GM12872 (cell line): ENCODE results near the gene EXOC3.

ENCODE experiments used
- CTCF ChIP-seq: IDR thresholded peaks from 3 replicates; pipeline ENCODE4 v1.5.1; 2011; ENCODE audit warnings: low read depth, mild to moderate bottlenecking, low read length, moderate library complexity; ENCODE audit not compliant: insufficient read depth

EXOC3 gene

DNA sequence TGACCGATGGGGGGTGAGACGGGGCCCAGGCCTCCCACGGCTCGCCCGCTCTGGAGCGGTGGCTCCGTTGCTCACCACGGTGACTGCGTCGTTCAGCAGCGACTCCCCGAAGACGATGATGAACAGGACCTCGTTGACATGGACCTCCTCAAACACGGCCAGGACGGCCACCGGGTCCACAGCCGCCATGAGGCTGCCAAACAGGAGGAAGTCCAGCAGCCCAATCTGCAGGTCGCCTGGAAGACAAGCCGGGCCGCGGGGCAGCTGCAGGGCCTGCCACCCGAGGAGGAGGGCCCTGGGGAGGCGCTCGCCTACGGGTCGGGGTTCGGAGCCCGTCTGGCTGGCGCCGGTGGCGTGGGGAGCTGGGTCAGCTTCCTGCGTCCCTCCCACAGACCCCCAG lies 45.3 kb downstream of the EXOC3 start:
- no peak for TF ChIP-seq CTCF

DNA sequence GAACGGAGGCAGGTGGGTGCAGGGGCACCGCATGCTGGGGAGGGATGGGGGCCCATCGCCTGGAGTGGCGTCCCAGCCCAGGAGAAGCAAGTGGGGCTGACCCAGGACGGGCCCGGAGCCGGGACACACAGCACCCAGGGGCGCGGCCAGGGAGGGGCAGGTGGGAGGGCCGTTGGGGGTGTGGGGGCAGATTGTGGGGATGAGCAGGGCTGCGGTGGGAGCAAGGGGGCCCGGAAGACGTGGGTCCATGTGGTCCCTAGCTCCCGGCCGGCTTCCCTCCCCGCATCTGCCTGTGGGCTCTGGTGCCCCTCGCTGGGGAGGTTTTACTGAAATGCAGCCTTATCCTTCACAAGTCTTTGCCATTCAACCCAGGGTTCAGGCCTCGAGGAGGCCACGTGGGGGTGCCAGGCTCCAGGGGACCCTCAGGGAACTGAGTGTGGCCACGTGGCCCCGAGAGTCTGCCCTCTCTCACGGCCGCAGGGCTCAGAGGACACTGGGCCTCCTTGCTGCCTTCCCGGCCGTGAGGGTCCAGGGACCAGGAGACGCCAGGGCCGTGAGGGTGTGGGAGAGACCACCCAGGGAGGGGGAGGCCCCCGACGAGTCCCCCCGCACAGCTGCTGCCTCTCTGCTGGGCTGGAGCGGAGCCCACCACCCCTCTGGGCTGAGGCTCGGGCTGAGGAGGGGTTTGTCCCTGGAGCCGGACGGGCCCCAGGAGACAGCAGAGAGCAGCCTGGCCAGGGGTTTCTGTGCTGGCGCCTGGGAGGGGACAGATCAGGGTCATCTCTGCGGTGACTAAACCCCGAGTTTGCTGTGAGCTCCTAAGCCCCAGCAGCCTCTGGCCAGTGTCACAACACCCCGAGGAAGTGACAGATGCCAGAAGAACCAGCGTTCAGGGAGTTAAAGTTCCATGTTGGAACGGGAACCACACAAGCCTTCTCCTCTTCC lies 46.0 kb downstream of the EXOC3 start:
- no peak for TF ChIP-seq CTCF

DNA sequence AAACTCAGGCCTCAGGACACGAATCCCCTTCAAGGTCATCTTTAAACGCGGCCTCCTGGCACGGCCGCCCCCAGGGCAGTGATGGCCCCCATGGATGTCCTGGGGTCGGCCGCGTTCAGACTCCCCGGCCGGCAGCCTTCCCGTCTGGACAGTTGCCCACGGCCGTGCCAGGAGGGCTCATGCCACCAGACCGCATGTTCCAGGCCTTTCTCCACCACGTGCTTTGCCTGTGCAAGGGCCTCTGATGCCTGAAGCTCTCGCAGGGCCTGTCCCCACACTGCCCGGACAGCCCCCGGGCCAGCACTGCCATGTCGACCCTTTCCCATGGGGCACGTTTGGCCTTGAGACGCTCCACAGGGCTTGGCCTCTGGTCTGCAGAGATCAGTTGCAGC lies 46.7 kb downstream of the EXOC3 start:
- TF ChIP-seq CTCF = no peak

DNA sequence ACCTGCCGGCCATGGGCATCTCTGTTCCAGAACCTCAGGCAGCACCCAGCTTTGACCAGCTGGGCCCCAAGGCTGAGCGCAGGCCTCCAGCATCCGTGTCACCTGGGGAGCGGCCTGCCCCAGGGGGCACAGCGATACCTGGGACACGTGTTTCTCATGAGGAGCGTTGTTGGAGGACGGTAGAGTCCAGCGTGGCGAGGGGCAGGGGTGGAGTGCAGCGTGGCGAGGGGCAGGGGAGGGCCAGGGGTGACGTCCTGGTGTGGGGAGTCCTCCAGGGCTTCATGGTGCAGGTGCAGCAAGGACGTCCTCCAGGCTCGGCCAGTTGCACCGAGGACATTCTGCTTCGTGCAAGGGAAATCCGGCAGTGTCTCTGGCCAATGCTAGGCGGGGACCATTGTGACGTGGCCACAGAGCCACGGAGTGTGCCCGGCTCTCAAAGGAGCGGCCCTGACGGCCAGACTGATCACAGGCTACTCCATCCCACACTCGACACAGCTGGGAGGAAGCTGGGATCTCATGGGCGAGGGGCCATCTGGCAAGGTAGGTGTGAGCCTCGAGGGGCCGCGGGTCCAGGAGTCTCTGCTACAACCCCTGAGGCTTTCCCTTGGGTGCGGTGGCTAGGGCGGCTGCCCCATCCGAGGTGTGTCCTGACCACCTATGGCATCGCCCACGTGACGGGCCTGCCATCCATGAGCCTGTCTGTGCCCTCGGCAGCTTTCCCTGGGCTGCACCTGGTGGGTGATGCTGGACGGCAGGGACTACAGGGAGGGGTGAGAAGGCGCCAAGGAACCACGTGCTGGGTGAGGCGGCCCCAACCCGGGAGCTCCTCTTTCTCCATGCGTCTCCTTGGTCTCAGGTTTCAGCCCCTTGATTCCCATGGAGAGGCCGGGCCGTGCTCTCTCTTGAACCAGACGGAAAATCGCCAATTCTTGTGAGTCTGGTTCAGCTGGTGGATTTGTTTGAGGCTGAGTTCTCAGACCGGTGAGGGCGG lies 47.4 kb downstream of the EXOC3 start:
- TF ChIP-seq CTCF = no peak

- no peak for TF ChIP-seq CTCF
Measured at GRCh38 chr5:491119-491855, 48.3 kb downstream of the EXOC3 start.

- TF ChIP-seq CTCF = no peak
Measured at GRCh38 chr5:491856-492155, 48.8 kb downstream of the EXOC3 start.

DNA sequence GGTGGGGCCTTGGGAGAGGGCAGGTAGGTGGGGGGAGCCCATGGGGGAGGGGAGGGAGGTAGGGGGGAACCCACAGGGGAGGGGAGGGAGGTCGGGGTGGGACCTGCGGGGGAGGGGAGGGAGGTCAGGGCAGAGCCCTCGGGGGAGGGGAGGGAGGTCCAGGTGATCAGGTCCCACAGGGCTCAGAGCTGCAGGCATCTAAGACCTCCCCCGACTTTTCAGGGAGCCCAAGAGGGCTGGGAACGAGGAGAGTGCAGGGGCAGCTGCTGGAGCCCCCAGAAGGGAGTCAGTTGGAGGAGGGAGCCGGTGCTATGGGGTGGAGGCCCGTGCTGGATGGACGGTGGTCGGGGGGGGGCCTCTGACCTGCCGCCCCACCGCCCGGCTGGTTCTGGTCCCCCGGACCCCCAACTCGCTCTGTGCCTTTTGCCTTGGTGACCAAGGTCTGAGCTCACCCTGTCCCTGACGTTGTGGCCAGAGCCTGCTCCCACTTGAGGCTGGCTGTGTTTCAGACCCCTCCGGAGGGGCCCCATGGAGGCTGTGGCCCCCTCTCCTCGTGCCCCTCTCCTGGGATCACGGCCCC lies 49.4 kb downstream of the EXOC3 start:
- no peak for TF ChIP-seq CTCF
